Gastrocnemius medialis (tissue), 4 donors: ENCODE measurements around the gene ACR.
"Not testable (repeated sequence)": the region's sequence is repeated elsewhere in the genome, so short reads cannot be mapped to it uniquely, and the experiment has no call there.

Experiments used
- CTCF ChIP-seq, 5 experiments: fragments of 450-650 bp in 3 of 5; fragments of 200-600 bp in 2 of 5; sonication (generic) in 2 of 5; IDR thresholded peaks in 4 of 5; conservative IDR thresholded peaks in 1 of 5; 1 replicate in 4 of 5; 2 replicates in 1 of 5; pipeline ENCODE4 v1.5.1; 2016 to 2019; ENCODE audit warnings: antibody characterized with exemption in 5 of 5, mild to moderate bottlenecking in 3 of 5, moderate library complexity in 3 of 5
- POLR2A ChIP-seq, 2 donors: fragments of 450-650 bp; IDR thresholded peaks; one replicate each; pipeline ENCODE4 v1.6.1; 2017; ENCODE audit warnings: antibody characterized with exemption in 2 of 2, mild to moderate bottlenecking in 2 of 2, moderate library complexity in 2 of 2

GRCh38 chr22:50755251-50755650, 17.2 kb downstream of the ACR start:
- TF ChIP-seq POLR2A (IDR thresholded peaks at IDR 0.05); CTCF (IDR thresholded peaks at IDR 0.05 in 4 of 5, conservative IDR thresholded peaks at IDR 0.05 in 1 of 5): not testable (repeated sequence)
